ENCODE data around the gene MUC22. TPM values are rescaled to one million over a fixed set of nuclear protein-coding genes. Genes with fewer than 3 reads are reported as not detected.

Gene MUC22
- total and polyA plus RNA-seq, 2 experiments from 2014 or later: 0.03 TPM; not detected in 1

DNA sequence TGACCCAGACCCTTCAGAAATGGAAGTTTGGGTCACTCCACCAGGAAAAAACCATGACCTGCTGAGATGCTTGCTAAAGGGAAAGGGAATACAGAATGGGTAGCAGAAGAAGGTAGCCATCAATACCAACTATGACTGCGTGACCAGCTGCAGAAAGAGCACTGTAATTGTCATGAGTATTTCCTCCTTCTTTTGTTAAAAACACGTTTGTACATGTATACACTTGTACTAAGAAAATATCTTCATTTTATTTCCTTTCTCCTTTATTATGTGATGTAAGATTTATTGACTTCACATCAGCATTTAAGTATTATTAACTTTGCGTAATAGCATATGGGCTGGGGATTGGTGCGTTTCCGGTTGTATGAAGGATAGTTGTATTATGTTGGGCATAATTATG lies 39.3 kb upstream of the MUC22 start:
- H3K4me1 ChIP-seq (ENCODE audit: insufficient read depth): no peaks in the 10 kb centered on the region
- TF ChIP-seq EZH2phosphoT487 (IDR thresholded peaks at IDR 0.05; ENCODE audit: low read depth, severe bottlenecking, unreplicated experiment): no peak
- no peak for TF ChIP-seq EZH2 (IDR thresholded peaks at IDR 0.05; ENCODE audit: borderline replicate concordance)
- TF ChIP-seq, protein P1, sequence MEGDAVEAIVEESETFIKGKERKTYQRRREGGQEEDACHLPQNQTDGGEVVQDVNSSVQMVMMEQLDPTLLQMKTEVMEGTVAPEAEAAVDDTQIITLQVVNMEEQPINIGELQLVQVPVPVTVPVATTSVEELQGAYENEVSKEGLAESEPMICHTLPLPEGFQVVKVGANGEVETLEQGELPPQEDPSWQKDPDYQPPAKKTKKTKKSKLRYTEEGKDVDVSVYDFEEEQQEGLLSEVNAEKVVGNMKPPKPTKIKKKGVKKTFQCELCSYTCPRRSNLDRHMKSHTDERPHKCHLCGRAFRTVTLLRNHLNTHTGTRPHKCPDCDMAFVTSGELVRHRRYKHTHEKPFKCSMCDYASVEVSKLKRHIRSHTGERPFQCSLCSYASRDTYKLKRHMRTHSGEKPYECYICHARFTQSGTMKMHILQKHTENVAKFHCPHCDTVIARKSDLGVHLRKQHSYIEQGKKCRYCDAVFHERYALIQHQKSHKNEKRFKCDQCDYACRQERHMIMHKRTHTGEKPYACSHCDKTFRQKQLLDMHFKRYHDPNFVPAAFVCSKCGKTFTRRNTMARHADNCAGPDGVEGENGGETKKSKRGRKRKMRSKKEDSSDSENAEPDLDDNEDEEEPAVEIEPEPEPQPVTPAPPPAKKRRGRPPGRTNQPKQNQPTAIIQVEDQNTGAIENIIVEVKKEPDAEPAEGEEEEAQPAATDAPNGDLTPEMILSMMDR (IDR thresholded peaks at IDR 0.05; ENCODE audit: poor library complexity): no peak
- H3K4me2 ChIP-seq: no peak overlapping the region
- 82% methylated on average over 5 of the region's 5 CpGs for WGBS (ENCODE audit: low lambda C conversion rate, missing lambda C conversion rate)
- H3K4me3 ChIP-seq: no peak overlapping the region
- H2AFZ ChIP-seq: no peak overlapping the region
- no peaks in the 10 kb centered on the region for H3K9me3 ChIP-seq (ENCODE audit: low read depth)
- H3K36me3 ChIP-seq (replicated peaks; ENCODE audit: insufficient read depth, low read depth): no peaks in the 10 kb centered on the region
- DNase-seq (ENCODE audit: low spot score): no peak
- no peaks in the 10 kb centered on the region for H4K20me1 ChIP-seq (ENCODE audit: insufficient read depth, poor library complexity, severe bottlenecking)
- H3K27ac ChIP-seq: no peak overlapping the region
- no peaks in the 10 kb centered on the region for H3K79me2 ChIP-seq
- no peaks in the 10 kb centered on the region for H3K9me2 ChIP-seq (replicated peaks; ENCODE audit: insufficient read depth)
- no peaks in the 10 kb centered on the region for H3K27me3 ChIP-seq

DNA sequence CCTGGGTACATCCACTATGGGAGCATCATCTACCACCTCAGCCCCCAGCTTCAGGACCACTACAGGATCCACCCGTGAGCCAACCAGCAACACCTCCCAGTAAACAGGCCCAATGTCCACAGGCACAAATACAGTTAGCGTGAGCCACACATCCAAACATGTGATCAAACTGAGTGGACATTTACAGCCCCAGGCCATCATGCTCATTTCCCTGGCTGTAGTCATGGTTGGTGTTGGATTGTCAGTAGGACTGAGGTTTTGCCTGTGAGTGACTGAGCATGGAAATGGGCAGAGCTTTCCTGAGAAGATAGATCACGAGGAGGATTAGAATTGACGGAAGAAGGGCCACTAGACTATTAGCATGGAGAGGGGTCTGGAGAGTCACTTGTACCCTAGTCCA lies 37.5 kb upstream of the MUC22 start:
- Histone ChIP-seq H3K27me3 (no peaks in the 10 kb centered on the region), H3K27ac (no peak overlapping the region), H3K4me2 (no peak overlapping the region), H4K20me1 (ENCODE audit: insufficient read depth, poor library complexity, severe bottlenecking) (no peaks in the 10 kb centered on the region), H3K4me1 (ENCODE audit: insufficient read depth) (no peaks in the 10 kb centered on the region), H3K36me3 (replicated peaks; ENCODE audit: insufficient read depth, low read depth) (no peaks in the 10 kb centered on the region), H3K9me3 (ENCODE audit: low read depth) (no peaks in the 10 kb centered on the region), H3K9me2 (replicated peaks; ENCODE audit: insufficient read depth) (no peaks in the 10 kb centered on the region), H3K4me3 (no peak overlapping the region), H3K79me2 (no peaks in the 10 kb centered on the region), H2AFZ (no peak overlapping the region)
- WGBS (ENCODE audit: low lambda C conversion rate, missing lambda C conversion rate): 89% methylated on average over 4 of the region's 4 CpGs
- DNase-seq (ENCODE audit: low spot score): no peak
- TF ChIP-seq, protein P1 (IDR thresholded peaks at IDR 0.05; ENCODE audit: poor library complexity): no peak

DNA sequence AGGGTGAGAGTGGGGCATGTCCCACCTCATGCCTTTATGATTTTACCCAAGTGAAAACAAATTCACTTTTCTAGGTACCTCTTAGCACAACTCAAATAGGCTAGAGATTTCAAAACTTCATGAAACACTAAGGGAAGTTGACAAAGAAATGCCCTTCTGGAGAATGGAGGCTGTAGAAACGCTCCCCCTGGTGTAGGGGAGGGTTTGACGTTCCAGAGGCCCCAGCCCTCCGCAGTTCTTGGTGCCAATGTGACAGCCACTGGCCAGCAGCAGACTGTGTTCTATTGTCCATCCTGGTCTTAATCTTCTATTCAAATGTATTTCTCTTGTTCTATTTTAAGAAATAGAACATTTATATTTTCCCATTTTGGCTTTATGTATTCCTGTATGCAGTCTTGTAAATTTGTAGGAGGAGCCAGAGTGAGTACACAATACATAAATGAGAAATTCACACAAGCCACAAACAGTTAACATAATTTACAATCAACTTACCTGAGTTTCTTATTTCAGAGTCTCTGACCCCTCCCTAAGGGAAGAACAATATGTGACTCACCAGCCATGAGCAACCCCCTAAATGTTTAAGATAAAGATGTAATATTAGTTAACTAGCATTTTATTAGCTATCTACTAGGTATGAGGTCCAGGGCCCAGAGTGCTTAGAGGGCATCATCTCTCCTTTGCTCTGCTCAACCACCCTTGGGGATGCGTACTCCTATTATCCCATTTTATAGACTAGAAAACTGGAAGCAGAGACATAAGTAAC lies 35.6 kb upstream of the MUC22 start:
- Histone ChIP-seq H3K4me2 (no peak overlapping the region), H3K4me1 (ENCODE audit: insufficient read depth) (no peaks in the 10 kb centered on the region), H3K27ac (no peak overlapping the region), H3K9me3 (ENCODE audit: low read depth) (no peaks in the 10 kb centered on the region), H4K20me1 (ENCODE audit: insufficient read depth, poor library complexity, severe bottlenecking) (no peaks in the 10 kb centered on the region), H3K4me3 (no peak overlapping the region), H3K27me3 (no peaks in the 10 kb centered on the region), H3K79me2 (no peaks in the 10 kb centered on the region), H3K36me3 (replicated peaks; ENCODE audit: insufficient read depth, low read depth) (no peaks in the 10 kb centered on the region), H2AFZ (no peak overlapping the region), H3K9me2 (replicated peaks; ENCODE audit: insufficient read depth) (no peaks in the 10 kb centered on the region)
- DNase-seq (ENCODE audit: low spot score): no peak
- no peak for TF ChIP-seq EZH2 (IDR thresholded peaks at IDR 0.05; ENCODE audit: borderline replicate concordance)
- no peak for TF ChIP-seq EZH2phosphoT487 (IDR thresholded peaks at IDR 0.05; ENCODE audit: low read depth, severe bottlenecking, unreplicated experiment)
- TF ChIP-seq, protein P1 (IDR thresholded peaks at IDR 0.05; ENCODE audit: poor library complexity): no peak
- 55% methylated on average over 4 of the region's 4 CpGs for WGBS (ENCODE audit: low lambda C conversion rate, missing lambda C conversion rate)
